GM21717 (cell line): Measurements from ENCODE around the gene EOLA1.
"Not testable (repeated sequence)": the region's sequence is repeated elsewhere in the genome, so short reads cannot be mapped to it uniquely, and the experiment has no call there.

Experiments
- ATAC-seq: cut with Tn5 transposase; IDR thresholded peaks from one replicate; pipeline ENCODE4 v1.9.1; 2021; ENCODE audit warnings: mild to moderate bottlenecking, moderate library complexity; ENCODE audit not compliant: unreplicated experiment

EOLA1 gene

DNA sequence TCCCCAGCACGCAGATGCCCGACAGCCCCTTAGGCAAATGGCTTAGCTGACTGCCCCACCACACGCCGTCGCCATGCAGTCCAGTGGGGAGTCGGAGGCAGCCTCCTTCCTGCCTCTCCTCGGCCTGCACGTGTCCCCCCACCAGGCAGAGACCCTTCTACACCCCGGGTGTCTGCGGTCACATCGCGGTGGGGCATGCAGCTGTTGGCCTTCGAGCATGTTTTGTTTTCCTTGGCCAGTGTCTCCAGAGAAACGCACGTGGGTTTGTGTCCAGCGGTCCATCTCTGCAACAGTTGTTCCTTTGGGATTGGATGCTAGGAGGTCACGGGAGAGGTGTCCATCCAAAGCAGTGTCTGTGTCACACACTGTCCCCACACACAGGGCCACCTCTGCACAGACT, 54.4 kb downstream of the EOLA1 start, which contains the start of gene HSFX2:
Gene HSFX2, minus strand, starts transcription at position 101 of the 400 bp plus-strand sequence. CDS start 614 bp downstream, outside the sequence.
- ATAC-seq, result not testable (repeated sequence)

DNA sequence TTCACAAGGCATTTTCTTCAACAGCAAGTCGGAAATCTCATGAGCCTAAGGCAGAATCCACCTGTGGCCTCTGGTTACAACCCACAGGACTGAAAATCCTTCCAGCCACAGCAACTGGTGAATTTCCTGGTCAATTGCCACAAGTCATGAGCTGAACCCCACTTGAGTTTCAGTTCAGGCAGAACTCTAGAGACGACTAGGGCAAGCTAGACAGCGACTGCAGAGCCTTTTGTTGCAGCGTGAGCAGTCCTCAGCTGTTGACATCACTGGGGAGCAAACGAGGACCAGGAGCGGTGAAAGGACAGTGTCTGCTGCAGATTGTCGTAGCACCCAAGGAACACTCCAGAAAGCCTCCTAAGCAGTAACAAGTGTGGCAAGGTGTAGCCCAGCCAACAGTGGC, 55.1 kb downstream of the EOLA1 start:
- not testable (repeated sequence) for ATAC-seq
